Fibroblast of peridontal ligament (primary cell): ENCODE results near the gene SH3BP5.

ENCODE experiments used
- DNase-seq: peaks from one replicate; pipeline ENCODE4 v3.0.0-alpha.2; 2010; ENCODE audit errors: extremely low read depth

Gene SH3BP5

GRCh38 chr3:15205934-15206661 lies 126.3 kb downstream of the SH3BP5 start, which contains the start of gene CAPN7:
CAPN7 (plus strand) TSS chr3:15206246; CDS start chr3:15206496, 250 bp downstream.
- peak; percentile 87 for DNase-seq

- no peak for DNase-seq
Measured at GRCh38 chr3:15205482-15205933, 126.9 kb downstream of the SH3BP5 start.
